Activated CD4-positive, alpha-beta T cell treated with anti-CD3 and anti-CD28 coated beads, Interleukin-2, amount 50 U/mL, for 24 hours (primary cell): ENCODE data around the gene LYPD1.
"Not testable (repeated sequence)": the region's sequence is repeated elsewhere in the genome, so short reads cannot be mapped to it uniquely, and the experiment has no call there.

ENCODE experiments used
- DNase-seq, 2 donors: peaks; one replicate each; pipeline ENCODE4 v3.0.0-alpha.2; 2020; ENCODE audit warnings: low read depth in 1 of 2, low spot score in 1 of 2

Gene LYPD1

GRCh38 chr2:132669908-132670495 is at the start of gene LYPD1:
LYPD1 (minus strand) TSS chr2:132670205; CDS start chr2:132669932, 273 bp downstream.
- no peak for DNase-seq

- DNase-seq = no peak
These were observed 49.5 kb upstream of the LYPD1 start for GRCh38 chr2:132719480-132719879.

- no peak for DNase-seq
These were observed 46.9 kb upstream of the LYPD1 start for GRCh38 chr2:132716954-132717353.

GRCh38 chr2:132715386-132716351 is 45.7 kb upstream of the LYPD1 start:
- no peak for DNase-seq

GRCh38 chr2:132703396-132703795 is 33.4 kb upstream of the LYPD1 start:
- no peak for DNase-seq

GRCh38 chr2:132701810-132702209 is 31.8 kb upstream of the LYPD1 start:
- DNase-seq = no peak

DNA sequence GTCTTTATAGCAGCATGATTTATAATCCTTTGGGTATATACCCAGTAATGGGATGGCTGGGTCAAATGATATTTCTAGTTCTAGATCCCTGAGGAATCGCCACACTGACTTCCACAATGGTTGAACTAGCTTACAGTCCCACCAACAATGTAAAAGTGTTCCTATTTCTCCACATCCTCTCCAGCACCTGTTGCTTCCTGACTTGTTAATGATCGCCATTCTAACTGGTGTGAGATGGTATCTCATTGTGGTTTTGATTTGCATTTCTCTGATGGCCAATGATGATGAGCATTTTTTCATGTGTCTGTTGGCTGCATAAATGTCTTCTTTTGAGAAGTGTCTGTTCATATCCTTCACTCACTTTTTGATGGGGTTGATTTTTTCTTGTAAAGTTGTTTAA is 29.8 kb upstream of the LYPD1 start:
- not testable (repeated sequence) for DNase-seq

GRCh38 chr2:132698347-132698746 is 28.3 kb upstream of the LYPD1 start:
- DNase-seq = not testable (repeated sequence)

DNA sequence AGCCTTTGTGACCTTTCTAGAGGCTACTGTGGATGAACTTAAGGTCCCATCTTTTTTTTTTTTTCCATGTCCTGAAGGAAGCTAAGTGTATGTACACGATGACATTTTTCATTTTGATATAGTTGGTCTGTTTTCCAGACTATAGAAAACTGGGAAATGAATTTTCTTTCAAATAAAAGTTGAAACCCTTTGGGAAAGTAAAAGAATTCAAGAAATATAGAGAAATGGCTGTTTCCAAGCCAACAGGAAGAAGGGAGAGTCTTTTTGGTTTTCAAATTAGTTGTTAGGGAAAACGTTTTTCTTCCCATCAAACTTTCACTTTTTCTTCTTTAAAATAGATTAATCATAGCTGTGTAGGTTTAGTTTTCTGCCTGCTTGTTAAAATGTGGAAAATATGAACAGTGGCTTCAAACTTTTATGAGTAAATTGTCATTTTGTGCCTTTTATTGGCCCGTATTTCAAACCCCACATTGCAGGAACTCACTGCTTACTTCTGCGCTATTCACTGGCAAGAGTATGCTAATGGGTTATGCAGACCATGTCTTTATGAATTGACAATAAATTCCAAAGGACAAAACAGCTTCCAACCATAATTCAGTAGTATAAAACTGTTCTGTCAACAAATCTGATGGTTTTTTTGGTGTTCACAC is 27.7 kb upstream of the LYPD1 start:
- DNase-seq = no peak

DNA sequence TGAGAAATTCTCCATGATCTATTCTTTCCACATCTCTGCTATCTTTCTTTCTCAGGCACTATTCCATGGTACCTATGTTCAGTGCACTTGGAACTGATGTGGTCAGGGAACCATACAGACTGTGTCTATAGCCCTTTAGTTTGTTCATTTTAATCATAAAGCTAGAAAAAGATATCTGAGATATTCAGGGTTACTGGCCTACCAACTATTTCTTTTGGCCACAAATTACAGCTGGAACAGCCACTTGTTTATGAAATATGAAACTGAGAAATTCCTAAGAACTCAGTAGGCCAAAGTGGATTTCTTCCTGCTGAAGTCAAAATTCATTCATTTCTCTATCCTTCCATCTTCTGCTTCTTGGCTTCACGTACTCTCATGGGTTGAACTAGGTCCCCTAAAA is 22.8 kb upstream of the LYPD1 start:
- DNase-seq = no peak

GRCh38 chr2:132691556-132691955 is 21.6 kb upstream of the LYPD1 start:
- DNase-seq = no peak

- no peak for DNase-seq
These were observed 20.8 kb upstream of the LYPD1 start for GRCh38 chr2:132690664-132691303.

DNA sequence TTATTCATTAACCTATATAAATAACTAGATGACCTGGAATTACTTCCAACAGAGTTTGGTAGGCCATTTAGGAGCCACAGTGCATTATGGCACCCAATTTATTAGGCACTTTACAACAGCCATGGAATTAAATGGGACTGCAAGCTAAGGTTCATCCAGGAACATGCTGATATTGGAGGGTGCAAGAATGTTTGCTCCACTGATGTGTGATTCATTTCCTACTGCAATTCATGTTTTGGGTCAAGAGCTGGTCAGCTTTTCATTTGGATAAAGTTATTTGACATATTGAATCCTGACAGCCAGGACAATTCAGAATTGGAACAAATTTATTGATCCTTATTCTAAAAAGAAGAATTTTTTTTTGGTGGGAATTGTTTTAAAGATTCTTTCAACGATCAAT is 11.8 kb upstream of the LYPD1 start:
- no peak for DNase-seq

- no peak for DNase-seq
These were observed 10.5 kb upstream of the LYPD1 start for GRCh38 chr2:132680544-132680943.

- no peak for DNase-seq
These were observed 8.5 kb upstream of the LYPD1 start for GRCh38 chr2:132678483-132678882.

- no peak for DNase-seq
These were observed 7.7 kb upstream of the LYPD1 start for GRCh38 chr2:132677661-132678060.

DNA sequence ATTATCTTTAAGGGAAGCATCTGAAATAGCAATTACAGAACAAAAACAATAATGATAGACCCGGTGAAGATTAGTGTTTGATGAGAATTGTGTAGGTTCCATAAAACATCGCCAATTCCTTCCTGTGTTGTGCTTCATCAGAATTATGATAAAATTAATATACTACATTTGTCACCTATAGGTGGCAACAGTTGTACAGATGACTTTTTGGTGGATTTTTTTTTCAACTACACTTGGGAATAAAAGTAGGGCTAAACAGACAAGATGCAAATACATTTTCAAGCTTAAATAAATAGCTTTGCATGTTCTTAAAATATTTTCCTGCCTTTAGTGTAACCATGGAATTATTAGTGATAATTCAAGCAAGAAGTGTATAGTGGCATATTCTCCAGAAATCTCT is 7.0 kb upstream of the LYPD1 start:
- no peak for DNase-seq

- DNase-seq = no peak
These were observed 1.3 kb upstream of the LYPD1 start for GRCh38 chr2:132671151-132671835.

DNA sequence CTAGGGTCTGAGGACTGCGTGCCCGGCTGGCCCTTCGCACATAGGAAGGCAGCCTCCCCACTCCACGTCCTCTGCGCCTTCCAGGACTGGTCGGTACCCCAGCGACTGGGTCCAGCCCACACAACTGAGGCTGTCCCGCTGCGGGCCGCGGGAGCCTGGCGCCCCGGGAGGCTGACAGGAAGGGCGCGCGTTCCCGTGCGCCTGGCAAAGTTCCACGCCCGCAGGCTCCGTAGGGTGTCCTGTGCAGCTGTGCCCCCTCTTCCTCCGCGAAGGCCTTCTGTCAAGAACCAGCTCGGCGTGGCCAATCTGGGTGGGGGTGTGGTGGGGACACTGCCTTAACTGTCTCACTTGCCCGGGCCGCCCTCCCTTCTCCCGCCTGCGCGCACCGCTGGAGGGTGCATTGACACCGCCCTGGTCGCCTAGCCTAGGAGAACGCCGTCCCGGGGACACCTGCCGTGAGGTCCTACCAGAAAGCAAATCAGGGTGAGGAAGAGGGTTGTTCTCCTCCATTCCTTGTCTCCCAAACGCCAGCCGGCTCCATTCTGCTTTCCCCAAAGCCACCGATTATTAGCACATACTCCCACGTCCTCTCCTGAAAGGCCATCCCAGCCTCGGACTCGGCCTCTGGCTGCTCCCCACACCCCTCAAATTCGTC is 618 bp upstream of the LYPD1 start:
- no peak for DNase-seq
